ENCODE results near the gene MINK1. TPM values are rescaled to one million over a fixed set of nuclear protein-coding genes. Genes with fewer than 3 reads are reported as not detected.
"Not testable (repeated sequence)": the region's sequence is repeated elsewhere in the genome, so short reads cannot be mapped to it uniquely, and the experiment has no call there.

The MINK1 gene
- total RNA-seq, 1 experiment from 2014 or later = 28.7 TPM

DNA sequence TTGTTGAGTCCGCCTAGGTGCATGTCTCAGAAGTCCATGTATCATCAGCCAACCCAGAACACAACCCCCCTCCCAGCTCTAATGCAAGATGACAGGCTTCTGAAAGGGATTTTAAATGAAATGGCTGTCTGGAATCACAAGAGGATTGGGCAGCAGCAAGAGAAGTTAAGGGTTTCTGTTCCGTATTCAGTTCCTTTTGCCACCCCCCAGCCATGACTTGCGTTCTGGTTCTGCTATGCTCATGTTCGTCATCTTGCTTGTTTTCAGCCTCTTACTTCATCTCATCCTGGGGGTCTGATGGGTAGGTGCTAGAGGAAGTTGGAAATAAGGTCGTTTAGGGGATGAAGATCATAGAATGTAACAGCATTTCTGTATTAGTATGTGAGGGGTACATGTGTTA is 12.0 kb downstream of the MINK1 start:
- no peak for DNase-seq (ENCODE audit: low read depth)

DNA sequence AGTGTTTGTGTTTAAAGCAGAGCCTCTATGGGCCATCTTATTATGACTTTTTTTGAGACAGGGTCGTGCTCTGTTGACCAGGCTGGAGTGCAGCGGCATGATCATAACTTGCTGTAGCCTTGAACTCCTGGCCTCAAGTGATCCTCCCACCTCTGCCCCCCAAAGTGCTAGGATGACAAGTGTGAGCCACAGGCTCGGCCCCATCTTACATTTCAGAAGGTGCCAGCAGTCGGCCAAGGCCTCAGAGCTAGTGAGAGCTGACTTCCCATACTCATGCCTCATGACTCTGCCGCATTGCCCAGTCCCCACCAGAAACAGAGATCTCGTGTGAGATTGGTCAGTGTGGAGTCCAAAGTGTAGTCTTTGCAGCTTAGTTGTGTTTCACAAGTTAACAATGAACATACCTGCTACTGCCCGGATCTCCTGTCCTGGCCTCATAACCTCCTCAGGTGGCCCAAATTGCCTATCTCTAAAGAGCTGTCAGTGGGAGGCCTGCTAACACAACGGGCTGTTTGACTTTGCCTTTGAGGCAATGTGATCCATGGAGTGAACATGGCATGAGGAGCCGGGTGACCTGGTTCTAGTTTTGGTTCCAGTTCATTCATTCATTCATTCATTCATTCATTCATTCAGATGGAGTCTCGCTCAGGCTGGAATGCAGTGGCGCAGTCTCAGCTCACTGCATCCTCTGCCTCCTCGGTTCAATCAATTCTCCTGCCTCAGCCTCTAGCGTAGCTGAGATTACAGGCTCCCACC is 13.7 kb downstream of the MINK1 start:
- no peak for DNase-seq (ENCODE audit: low read depth)

- DNase-seq (ENCODE audit: low read depth) = no peak
These were observed 15.9 kb downstream of the MINK1 start for GRCh38 chr17:4849011-4849536.

DNA sequence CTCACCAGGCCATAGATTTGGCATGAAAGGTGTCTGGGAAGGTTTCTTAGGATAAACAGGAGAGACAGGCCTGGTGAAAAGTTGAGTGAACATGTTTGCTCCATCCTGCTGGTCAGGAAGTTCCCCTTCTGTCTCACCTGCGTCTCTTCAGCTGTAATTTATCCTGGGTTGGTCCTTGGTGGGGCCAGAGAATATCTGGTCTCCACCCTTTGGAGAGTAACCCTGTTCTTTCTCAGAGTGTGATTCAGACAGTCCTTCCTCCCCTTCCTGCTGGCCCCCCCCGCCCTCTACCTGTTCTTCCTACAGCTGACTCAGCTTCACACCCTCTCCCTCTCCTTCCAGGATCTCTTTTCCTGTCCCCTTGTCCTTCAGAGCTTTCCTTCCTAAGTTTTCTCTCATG is 17.1 kb downstream of the MINK1 start:
- no peak for DNase-seq (ENCODE audit: low read depth)

GRCh38 chr17:4851084-4851483 is 17.9 kb downstream of the MINK1 start:
- DNase-seq (ENCODE audit: low read depth) = no peak

DNA sequence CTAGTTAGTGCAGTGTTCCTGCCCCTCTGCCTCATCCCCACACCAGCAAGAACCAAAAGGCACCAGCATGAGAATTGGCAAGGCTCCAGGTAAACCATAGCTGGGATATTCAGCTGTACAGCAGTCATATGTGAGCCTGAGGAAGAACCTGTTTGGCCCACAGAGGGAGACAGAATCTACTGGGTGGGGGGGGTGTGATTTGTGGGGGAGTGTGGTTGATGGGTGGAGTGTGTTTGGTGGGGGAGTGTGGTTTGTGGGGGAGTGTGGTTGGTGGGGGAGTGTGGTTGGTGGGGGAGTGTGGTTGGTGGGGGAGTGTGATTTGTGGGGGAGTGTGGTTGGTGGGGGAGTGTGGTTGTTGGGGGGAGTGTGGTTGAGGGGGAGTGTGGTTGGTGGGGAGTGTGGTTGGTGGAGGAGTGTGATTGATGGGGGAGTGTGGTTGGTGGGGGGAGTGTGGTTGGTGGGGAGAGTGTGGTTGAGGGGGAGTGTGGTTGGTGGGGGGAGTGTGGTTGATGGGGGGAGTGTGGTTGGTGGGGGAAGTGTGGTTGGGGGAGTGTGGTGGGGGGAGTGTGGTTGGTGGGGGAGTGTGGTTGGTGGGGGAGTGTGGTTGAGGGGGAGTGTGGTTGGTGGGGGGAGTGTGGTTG is 19.5 kb downstream of the MINK1 start:
- DNase-seq (ENCODE audit: low read depth) = peak; percentile 21

- no peak for DNase-seq (ENCODE audit: low read depth)
These were observed 20.1 kb downstream of the MINK1 start for GRCh38 chr17:4853208-4853671.

- no peak for DNase-seq (ENCODE audit: low read depth)
These were observed 21.1 kb downstream of the MINK1 start for GRCh38 chr17:4854111-4854681.

DNA sequence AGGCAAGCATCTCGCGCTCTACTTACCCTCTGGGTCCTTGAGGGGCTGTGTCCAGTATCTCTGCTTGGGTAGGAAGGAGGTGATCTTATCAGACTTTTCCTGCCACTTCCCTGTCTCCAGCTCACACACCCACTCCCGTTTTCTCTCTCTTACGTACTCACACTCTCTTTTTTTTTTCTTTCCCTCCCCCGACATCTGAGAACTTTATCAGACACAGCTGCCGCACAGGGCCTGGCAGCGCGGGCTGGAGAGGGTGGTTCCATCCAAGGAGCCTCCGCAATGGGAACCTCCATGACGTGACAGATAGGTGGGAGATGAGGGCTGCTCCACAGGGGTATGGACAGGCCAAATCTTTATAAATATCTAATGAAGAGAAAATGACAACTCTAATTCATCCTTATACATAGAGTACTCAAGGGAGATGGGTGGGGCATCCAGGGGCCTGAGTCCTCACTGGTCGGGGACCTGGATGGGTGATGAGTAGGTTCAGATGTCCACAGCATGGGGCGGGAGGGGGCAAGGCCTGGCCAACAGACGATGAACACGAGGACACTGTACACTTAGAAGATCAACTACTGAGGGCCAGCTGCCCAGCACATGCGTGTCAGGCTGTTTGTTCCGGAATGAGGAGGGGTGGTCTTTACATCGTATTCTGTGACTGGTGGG is 23.3 kb downstream of the MINK1 start:
- no peak for DNase-seq (ENCODE audit: low read depth)

DNA sequence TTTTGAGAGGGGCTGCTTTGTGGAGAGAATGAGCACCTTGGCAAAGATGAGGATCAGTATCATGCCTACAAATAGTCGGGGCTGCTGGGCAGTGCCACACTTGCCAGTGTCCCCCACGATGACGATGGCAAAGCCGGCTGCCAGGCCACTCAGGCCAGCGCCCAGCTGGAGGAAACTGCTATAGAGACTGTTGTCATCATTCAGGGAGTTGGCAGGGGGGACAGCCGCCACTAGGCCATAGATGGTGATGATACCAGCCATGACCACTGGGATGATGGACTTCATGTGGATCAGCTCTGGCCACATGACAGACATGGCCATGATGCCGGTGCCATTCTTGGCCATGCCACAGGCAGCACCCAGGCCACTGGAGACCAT is 23.8 kb downstream of the MINK1 start:
- DNase-seq (ENCODE audit: low read depth) = no peak

- not testable (repeated sequence) for DNase-seq (ENCODE audit: low read depth)
These were observed 24.2 kb downstream of the MINK1 start for GRCh38 chr17:4857347-4857746.

DNA sequence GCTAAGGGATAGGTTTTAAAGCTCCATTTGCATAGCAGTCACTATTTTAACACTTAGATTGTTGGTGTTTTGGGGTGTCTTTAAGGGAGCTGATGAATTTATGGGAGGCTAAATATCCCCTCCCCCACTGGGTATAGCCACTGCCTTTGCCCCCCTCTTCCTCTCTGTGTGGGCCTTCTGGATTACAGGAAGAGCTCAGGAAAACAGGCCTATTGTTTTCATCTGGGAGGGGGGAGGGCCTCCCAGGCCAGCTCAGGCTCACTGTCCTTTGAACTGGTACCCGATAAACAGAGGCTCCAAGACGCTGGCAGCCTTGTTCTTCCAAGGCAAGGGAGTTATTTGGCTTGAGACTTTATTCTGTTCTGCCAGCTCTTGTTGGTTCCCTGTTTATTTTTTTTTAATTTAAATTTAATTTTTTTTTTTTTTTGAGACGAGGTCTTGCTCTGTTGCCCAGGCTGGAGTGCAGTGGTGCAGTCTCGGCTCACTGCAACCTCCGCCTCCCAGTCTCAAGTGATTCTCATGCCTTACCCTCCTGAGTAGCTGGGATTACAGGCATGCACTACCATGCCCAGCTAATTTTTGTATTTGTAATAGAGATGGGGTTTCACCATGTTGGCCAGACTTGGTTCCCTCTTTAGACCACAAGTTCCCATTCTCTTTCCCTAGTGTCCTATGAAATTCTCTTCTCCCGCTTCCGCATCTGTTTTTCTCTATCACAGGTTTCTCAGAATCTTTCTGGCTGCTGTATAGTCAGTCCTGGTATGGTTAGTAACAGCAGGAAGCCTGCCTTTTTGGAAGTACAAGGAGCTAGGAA is 25.1 kb downstream of the MINK1 start:
- peak; percentile 70 for DNase-seq (ENCODE audit: low read depth)

- DNase-seq (ENCODE audit: low read depth) = peak; percentile 72
These were observed 25.7 kb downstream of the MINK1 start for GRCh38 chr17:4858882-4859260.

DNA sequence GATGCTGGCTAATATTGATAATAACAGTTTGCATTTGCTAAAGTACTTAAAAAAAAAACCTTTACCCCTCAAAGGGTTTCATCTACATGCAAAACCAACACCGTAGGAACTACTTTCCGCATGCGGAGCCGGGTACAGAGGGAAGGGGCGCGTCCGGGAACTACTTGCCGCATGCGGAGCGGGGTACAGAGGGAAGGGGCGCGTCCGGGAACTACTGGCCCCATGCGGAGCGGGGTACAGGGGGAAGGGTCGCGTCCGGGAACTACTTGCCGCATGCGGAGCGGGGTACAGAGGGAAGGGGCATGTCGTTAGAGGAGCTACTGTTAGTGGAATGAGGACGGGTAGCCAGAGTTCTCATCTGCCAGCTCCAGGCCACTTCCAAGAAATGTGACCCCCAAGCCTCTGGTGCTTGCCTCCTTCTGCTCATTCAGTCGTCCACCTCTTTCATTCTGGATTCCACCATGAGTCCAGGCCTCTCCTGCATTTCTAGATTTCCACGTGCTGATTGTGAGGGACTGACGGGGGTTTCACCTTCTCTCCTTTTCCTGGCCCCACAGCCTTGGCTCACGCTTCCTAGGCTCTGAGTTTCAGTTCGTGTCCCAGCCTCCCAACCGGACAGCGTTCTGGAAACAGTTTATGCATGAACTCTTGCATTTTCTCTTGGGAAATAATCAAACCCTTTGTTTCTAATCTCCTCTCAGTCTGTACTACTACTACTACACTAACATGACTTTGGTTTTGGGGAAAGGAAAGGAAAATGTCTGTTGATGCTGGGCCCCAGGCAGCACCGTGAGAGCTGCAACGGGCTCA is 26.9 kb downstream of the MINK1 start:
- DNase-seq (ENCODE audit: low read depth) = no peak

DNA sequence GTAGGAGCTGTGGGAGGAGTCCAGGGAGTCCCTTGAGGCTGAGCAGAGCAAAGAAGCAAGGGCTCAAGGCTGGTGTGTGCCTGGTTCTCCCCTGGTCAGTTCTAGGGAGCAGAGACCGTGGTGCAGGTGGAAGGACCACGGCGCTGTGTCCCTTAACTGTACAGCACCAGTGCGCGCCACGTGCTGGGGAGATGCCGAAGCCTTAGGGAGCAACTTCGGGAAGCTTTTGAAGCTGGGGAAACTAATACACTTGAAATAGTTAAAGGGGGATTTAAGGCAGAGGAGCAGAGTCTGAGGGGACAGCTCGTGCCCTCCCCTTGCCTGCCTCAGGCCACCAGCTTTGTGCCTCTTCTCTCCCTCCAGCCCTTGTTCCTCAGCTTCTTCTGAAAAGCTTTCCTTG is 27.5 kb downstream of the MINK1 start:
- DNase-seq (ENCODE audit: low read depth) = no peak

- DNase-seq (ENCODE audit: low read depth) = no peak
These were observed 27.9 kb downstream of the MINK1 start for GRCh38 chr17:4861052-4861451.

GRCh38 chr17:4862720-4863119 is 29.6 kb downstream of the MINK1 start:
- no peak for DNase-seq (ENCODE audit: low read depth)

GRCh38 chr17:4863321-4863720 is 30.2 kb downstream of the MINK1 start:
- DNase-seq (ENCODE audit: low read depth) = no peak

DNA sequence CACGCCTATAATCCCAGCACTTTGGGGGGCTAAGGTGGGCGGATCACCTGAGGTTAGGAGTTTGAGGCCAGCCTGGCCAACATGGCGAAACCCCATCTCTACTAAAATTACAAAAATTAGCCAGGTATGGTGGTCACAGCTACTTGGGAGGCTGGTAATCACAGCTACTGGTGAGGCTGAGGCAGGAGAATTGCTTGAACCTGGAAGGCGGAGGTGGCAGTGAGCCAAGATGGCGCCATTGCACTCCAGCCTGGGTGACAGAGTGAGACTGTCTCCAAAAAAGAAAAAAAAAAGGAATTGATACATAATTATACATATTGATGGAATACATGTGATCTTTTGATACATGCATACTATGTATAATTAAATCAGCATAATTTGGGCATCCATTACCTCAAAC is 34.4 kb downstream of the MINK1 start:
- DNase-seq (ENCODE audit: low read depth) = not testable (repeated sequence)
